GM19395 (cell line): ENCODE results near the gene PDZD4.

ENCODE experiments used
- ATAC-seq: cut with Tn5 transposase; IDR thresholded peaks from one replicate; pipeline ENCODE4 v1.9.1; 2021; ENCODE audit warnings: mild to moderate bottlenecking, moderate library complexity; ENCODE audit not compliant: unreplicated experiment

Gene PDZD4

GRCh38 chrX:153792368-153792767, 38.0 kb downstream of the PDZD4 start:
- ATAC-seq = no peak

DNA sequence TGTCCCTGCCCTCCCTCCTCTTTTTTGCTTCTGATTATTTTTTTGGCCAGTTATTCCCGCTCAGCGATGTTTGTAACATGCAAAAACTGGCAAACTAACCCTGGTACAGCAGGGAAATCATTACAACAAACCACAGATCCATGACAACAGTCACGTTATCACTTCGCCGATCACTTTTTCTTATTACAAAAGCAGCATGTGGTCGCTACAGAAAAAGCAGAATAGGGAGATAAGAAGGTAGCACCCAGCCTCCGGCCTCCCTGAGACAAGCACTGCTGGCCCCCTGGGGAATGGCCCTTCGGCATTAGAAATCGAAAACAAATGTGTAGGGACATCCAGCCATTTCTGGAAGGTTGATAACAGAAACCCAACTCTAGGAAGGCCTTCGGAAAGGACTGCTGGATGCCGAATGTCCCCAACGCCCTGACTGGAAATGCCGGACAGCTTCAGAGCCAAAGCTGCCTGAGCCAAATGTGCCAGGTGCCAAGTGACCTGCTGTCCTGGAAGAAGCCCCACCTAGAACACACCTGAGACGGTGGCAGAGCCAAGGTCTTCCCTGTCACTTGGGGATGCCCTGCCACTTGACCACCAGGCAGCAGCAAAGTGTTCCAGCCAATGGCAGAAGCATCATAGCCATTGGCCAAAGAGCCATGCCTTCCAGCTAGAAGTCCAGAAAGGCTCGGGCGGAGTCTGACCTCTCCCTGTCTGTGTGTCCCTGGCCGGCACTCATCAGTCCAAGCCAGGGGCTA, 39.1 kb downstream of the PDZD4 start:
- no peak for ATAC-seq

DNA sequence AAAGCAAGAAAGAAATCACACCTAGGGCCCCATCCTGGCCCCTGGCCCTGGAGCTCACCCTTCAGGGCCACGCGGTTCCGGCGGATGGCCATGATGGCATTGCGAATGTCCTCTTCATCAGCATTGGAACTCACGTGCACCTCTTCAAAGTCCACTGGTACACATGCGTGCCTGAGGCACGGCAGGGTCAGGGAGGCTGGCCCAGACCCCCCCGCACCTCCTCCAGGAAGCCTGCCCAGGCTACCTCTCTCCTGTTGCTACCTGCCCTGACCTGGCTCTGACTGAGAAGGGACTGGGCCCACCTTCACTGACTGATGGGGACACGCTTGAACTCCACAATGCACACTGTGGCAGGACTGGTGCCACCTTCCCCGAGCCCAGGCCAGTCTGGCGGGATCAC, 40.7 kb downstream of the PDZD4 start:
- ATAC-seq = no peak

- ATAC-seq = no peak
Observed at GRCh38 chrX:153786669-153787068, 43.7 kb downstream of the PDZD4 start.

- ATAC-seq = no peak
Observed at GRCh38 chrX:153784325-153784967, 45.9 kb downstream of the PDZD4 start.

DNA sequence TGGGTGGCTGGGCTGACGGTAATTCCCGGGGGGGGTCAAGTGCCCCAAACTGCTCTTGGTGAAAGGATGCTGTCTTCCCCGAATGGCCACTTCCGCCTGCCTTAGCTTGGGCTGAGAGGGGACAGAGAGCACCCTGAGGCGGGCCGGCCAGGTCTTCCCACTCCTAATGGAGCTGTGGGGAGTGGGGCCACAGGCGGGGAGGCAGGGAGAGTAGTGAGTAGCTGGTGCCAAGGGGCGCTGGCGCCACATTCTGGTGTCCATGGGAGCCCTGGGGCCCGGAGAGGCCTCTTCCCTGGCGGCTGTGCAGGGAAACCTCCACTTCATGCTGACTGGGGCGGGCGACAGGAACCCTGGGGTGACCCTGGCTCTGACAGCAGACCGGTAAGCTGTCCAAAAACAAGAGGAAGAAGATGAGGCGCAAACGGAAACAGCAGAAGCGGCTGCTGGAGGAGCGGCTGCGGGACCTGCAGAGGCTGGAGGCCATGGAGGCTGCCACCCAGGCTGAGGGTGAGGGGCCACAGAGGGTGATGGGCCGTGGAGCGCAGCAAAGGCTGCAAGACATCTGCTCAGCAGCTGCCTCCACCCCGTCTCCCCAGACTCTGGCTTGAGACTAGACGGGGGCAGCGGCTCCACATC, 46.8 kb downstream of the PDZD4 start:
- ATAC-seq = no peak

DNA sequence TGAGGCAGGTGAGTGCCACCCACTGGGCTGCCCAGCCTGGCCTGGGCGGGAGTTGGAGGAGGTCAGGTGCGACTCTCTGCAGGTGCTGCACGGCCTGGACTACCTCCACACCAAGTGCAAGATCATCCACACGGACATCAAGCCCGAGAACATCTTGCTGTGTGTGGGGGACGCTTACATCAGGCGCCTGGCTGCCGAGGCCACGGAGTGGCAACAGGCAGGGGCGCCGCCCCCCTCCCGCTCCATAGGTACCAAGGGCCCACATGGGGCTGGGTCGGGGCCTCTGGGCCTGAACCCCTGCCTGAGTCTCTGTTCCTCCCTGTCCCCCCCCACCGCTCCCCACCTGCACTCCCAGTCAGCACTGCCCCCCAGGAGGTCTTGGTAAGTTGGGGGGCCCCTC, 47.5 kb downstream of the PDZD4 start:
- ATAC-seq = no peak

GRCh38 chrX:153782313-153782712, 48.0 kb downstream of the PDZD4 start:
- no peak for ATAC-seq

DNA sequence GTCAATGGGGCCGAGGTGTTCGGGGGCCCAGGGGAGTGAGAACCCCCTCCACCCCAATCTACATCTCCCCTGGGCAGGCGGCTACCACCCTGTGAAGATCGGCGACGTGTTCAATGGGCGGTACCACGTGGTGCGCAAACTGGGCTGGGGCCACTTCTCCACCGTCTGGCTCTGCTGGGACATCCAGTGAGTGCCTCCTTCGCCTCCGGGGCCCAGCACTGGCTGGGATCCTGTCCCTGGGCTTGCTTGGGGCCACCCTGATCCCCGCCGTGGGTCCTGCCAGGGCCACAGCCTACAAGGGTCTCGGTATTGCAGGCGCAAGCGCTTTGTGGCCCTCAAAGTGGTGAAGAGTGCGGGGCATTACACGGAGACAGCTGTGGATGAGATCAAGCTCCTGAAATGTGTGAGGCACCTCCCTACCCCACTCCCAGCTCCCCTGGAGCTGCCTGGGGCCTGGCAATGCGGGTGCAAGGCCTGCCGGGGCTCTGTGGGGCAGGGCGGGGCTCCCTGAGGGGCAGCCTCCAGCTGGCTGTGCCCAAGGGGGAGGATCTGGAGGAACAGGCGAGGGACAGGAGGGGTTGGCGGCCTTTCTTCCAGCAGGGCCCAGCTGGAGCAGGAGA, 48.8 kb downstream of the PDZD4 start:
- no peak for ATAC-seq

- ATAC-seq = no peak
Observed at GRCh38 chrX:153780678-153781427, 49.5 kb downstream of the PDZD4 start, which contains the start of gene SRPK3. Gene SRPK3 (plus strand): TSS chrX:153781041. CDS start chrX:153781087, 46 bp downstream.

DNA sequence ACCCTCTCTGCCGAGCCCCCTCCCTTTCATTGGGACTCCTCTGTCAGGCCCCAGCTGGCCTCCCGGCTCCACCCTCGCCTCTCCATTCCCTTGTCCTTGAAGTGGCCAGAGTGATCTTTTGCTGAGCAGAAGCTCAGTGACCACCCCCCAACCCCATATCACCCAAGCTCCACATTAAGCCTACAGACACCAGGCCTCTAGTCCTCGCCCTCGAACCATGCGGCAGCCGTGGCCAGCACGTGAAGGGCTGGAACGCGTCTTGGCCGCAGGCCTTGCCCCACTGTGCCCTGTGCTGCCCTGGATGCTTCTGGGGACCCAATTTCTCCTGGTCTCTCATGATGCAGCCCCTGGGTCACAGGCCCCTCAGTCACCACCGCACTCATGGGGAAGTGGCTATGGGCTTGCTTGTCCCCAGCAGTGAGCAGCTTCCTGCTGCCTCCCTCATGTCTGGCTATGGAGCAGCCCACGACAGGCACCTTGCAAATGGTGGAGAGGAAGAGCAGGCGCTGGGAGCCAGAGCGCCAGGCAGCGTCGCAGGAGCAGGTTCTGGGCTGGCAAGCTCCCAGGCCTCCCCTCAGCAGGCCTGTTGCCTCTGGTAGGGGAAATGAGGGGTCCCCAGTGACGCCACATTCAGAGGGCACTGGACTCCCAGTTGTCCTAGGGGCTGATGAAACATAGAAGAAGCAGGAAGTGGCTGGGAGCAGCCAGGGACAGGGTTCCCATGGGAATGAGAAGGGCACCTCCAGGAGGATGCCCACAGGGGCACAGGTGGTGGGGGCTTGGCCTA, 50.3 kb downstream of the PDZD4 start:
- ATAC-seq = no peak

GRCh38 chrX:153778684-153779101, 51.7 kb downstream of the PDZD4 start:
- no peak for ATAC-seq

DNA sequence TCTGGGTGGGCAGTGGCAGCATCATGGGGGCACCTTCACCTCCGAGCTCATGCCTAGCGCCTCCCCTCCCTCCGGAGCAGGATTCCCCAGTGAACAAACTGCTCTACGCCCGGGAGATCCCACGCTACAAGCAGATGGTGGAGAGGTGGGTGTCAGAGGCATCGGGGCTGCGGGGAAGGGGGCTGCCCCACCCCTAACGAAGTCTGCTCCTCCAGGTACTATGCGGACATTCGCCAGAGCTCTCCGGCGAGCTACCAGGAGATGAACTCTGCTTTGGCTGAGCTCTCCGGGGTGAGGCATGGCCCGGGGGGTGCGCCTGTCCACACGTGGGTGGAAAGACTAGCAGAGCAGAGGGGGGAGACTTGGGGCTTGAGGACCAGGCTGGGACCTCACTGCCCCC, 52.2 kb downstream of the PDZD4 start:
- no peak for ATAC-seq

- ATAC-seq = no peak
Observed at GRCh38 chrX:153777261-153778090, 52.9 kb downstream of the PDZD4 start.

GRCh38 chrX:153776611-153777045, 53.7 kb downstream of the PDZD4 start:
- ATAC-seq = no peak

DNA sequence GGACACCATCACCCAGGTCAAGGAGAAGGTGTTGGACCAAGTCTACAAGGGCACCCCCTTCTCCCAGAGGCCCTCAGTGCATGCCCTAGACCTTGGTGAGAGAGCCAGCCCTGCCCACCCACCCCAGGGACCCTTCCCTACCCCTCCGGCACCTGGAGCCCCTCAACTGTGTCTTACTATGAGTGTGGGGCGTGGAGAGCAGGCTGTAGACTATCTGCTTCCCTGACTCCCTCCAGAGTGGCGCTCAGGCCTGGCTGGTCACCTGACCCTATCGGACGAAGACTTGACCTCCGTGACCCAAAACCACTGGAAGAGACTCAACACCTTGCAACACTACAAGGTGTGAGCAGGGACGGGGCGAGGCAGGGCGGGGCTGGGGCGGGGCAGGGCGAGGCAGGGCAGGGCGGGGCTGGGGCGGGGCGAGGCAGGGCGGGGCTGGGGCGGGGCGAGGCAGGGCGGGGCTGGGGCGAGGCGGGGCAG, 54.2 kb downstream of the PDZD4 start:
- ATAC-seq = no peak

DNA sequence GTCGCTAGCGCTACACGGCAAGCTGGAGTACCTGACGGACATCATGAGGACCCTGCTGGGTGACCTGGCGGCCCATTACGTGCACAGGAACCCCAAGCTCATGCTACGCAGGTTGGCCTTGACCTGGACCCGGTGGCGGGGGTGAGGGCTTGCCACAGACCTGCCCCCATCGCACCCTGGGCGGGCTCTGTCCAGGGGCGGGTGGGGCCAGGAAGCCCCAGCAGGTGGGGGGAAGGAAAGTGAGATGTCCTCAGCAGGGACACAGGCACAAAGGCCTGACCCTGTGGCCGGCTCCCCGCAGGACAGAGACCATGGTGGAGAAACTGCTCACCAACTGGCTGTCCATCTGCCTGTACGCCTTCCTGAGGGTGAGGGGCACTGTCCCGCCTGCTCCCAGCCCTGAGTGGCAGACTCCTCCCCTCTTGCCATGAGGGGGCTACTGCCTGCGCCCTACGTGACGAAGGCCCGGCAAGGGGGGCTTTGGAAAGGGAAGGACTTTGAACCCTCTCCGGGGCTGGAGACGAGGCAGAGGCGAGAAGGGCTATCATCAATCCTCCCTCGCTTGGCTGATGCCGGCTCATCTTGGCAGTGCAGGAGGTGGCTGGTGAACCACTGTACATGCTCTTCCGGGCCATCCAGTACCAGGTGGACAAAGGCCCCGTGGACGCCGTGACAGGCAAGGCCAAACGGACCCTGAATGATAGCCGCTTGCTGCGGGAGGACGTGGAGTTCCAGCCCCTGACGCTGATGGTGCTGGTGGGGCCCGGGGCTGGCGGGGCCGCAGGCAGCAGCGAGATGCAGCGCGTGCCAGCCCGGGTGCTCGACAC, 54.8 kb downstream of the PDZD4 start:
- no peak for ATAC-seq
